Upper lobe of left lung (tissue), 4 donors: ENCODE data around the gene LONP2.

Experiments
- CTCF ChIP-seq, 6 experiments: fragments of 450-650 bp in 4 of 6; fragments of 200-600 bp in 2 of 6; sonication (generic) in 2 of 6; IDR thresholded peaks; one replicate each; pipeline ENCODE4 v1.5.1; 2016 to 2019; ENCODE audit warnings: antibody characterized with exemption in 6 of 6
- EP300 ChIP-seq, 4 donors: sonication (generic); formaldehyde crosslinking; IDR thresholded peaks; one replicate each; pipeline ENCODE4 v1.5.1; 2017; ENCODE audit warnings: antibody characterized with exemption in 4 of 4, control low read depth in 2 of 4
- POLR2A ChIP-seq, 4 donors: fragments of 450-650 bp; IDR thresholded peaks; one replicate each; pipeline ENCODE4 v1.5.1; 2016 to 2017; ENCODE audit warnings: antibody characterized with exemption in 4 of 4, mild to moderate bottlenecking in 2 of 4
- POLR2AphosphoS5 ChIP-seq, 2 donors: sonication (generic); formaldehyde crosslinking; IDR thresholded peaks; one replicate each; pipeline ENCODE4 v1.5.1; 2017; ENCODE audit warnings: antibody characterized with exemption in 2 of 2

- TF ChIP-seq POLR2A (IDR thresholded peaks at IDR 0.05) (no peak), CTCF (IDR thresholded peaks at IDR 0.05) (no peak), POLR2AphosphoS5 (IDR thresholded peaks at IDR 0.05) (no peak), EP300 (IDR thresholded peaks at IDR 0.05) (no peak)
These were observed 134.7 kb downstream of the LONP2 start for GRCh38 chr16:48378836-48379235.
